Mucosa of descending colon (tissue), 3 donors: ENCODE data around the gene WDR37. TPM values are rescaled to one million over a fixed set of nuclear protein-coding genes. Genes with fewer than 3 reads are reported as not detected.

Experiments
- ATAC-seq: fragments of 200-7000 bp; cut with Tn5 transposase; one replicate; pipeline ENCODE4 v1.9.1; 2020; ENCODE audit warnings: mild to moderate bottlenecking, moderate library complexity
- DNase-seq, 3 donors: peaks; one replicate each; pipeline ENCODE4 v3.0.0-alpha.2; 2020
- H3K36me3 ChIP-seq: fragments of 200-600 bp; one replicate; pipeline ENCODE4 v1.8.0; 2021; ENCODE audit warnings: low read depth, mild to moderate bottlenecking
- H3K4me1 ChIP-seq: fragments of 200-600 bp; one replicate; pipeline ENCODE4 v1.8.0; 2021; ENCODE audit warnings: low read depth, mild to moderate bottlenecking
- H3K4me3 ChIP-seq: fragments of 200-600 bp; one replicate; pipeline ENCODE4 v1.8.0; 2021; ENCODE audit warnings: mild to moderate bottlenecking
- H3K9me3 ChIP-seq: fragments of 200-600 bp; one replicate; pipeline ENCODE4 v1.8.0; 2021; ENCODE audit warnings: mild to moderate bottlenecking
- intact Hi-C, 2 donors: fragments of 100-400 bp; cut with DNase I in 1 of 2; cut with micrococcal nuclease in 1 of 2; formaldehyde crosslinking; loops; one replicate each; pipeline versions ENCODE4 v1.11.0 to v1.11.1; 2022; cut with DNase I, micrococcal nuclease
- total RNA-seq, 3 donors: library from RNA; stranded (reverse); fragmentation: NEBNext Ultra II Directional in 2 of 3; extraction: Animal tissue kit (Norgen Biotek cat#: 25700) in 2 of 3; gene quantifications; one replicate each; pipeline versions ENCODE4 v1.2.1 to v1.2.4, GENCODE V29; 2021 to 2023
- TF ChIP-seq, protein P1 (sequence below): fragments of 200-600 bp; IDR thresholded peaks from one replicate; pipeline ENCODE4 v1.8.0; 2022; ENCODE audit warnings: antibody characterized with exemption, mild to moderate bottlenecking
- donor health status: DM: no; HTN: no; CAD: no; lungs with moderate emphysema.
- donor health status: DM: no; HTN: no; CAD: no.
- donor health status: DM: no; HTN: yes; CAD: no.

Gene WDR37
- total RNA-seq, 3 donors from 2014 or later = 18.3 to 24.1 (median 20.8) TPM

DNA sequence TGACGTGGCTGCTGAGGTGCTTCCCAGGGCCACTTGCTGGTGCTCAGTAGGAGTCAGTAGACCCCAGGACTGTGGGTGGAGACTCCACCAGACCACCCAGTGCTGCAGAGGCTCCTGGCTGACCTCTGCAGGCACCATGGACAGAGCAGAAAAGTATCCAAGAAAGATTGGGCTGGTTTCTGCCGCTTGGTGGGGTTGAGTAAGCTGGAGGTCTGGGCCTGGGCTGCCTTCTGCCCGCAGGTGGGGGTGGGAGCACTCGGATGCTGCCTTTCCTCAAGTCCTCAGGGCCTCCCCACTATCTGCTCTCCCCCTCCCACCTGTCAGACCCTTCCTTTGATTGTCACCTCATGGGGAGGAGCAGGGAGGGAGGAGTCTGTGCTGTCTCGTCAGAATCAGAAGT lies 91.6 kb downstream of the WDR37 start:
- H3K9me3 ChIP-seq = peaks cover 13% of the 10 kb centered on the region
- no peaks in the 10 kb centered on the region for H3K36me3 ChIP-seq
- no peak overlapping the region for H3K4me3 ChIP-seq
- DNase-seq (no peak), ATAC-seq (no peak)
- intact Hi-C loops = no loop called here
- H3K4me1 ChIP-seq = no peaks in the 10 kb centered on the region
- TF ChIP-seq, protein P1, sequence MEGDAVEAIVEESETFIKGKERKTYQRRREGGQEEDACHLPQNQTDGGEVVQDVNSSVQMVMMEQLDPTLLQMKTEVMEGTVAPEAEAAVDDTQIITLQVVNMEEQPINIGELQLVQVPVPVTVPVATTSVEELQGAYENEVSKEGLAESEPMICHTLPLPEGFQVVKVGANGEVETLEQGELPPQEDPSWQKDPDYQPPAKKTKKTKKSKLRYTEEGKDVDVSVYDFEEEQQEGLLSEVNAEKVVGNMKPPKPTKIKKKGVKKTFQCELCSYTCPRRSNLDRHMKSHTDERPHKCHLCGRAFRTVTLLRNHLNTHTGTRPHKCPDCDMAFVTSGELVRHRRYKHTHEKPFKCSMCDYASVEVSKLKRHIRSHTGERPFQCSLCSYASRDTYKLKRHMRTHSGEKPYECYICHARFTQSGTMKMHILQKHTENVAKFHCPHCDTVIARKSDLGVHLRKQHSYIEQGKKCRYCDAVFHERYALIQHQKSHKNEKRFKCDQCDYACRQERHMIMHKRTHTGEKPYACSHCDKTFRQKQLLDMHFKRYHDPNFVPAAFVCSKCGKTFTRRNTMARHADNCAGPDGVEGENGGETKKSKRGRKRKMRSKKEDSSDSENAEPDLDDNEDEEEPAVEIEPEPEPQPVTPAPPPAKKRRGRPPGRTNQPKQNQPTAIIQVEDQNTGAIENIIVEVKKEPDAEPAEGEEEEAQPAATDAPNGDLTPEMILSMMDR = no peak

GRCh38 chr10:1148855-1149605 lies 92.8 kb downstream of the WDR37 start:
- intact Hi-C loops = no loop called here
- no peaks in the 10 kb centered on the region for H3K36me3 ChIP-seq
- ATAC-seq (no peak), DNase-seq (no peak)
- H3K4me1 ChIP-seq = no peaks in the 10 kb centered on the region
- TF ChIP-seq, protein P1 = no peak
- peaks cover 13% of the 10 kb centered on the region for H3K9me3 ChIP-seq
- H3K4me3 ChIP-seq = no peak overlapping the region

- ATAC-seq = peak; percentile 92
- peak in 1 of 3 donors; percentile 36 for DNase-seq
- H3K9me3 ChIP-seq = peaks cover 13% of the 10 kb centered on the region
- H3K4me1 ChIP-seq = no peaks in the 10 kb centered on the region
- no peaks in the 10 kb centered on the region for H3K36me3 ChIP-seq
- intact Hi-C loops = no loop called here
- no peak overlapping the region for H3K4me3 ChIP-seq
- TF ChIP-seq, protein P1 = no peak
These were observed 93.8 kb downstream of the WDR37 start for GRCh38 chr10:1149793-1150637.

DNA sequence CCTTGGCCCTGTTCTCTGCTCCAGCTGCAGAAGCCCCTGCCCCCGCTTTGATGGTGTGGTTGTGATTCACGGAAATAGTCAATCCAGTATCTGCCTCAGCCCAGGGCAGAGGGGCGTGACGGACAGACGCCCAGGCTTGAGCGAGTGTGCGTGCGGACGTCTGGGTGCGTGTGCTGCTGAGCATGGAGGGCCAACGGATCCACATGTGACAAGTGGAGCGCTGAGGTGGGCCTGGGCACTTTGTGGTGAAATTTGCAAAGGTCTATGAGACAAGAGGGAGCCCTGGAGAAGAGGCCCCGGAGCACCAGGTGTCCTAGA lies 94.4 kb downstream of the WDR37 start:
- H3K4me1 ChIP-seq = no peaks in the 10 kb centered on the region
- intact Hi-C loops = no loop called here
- H3K36me3 ChIP-seq = no peaks in the 10 kb centered on the region
- ATAC-seq (no peak), DNase-seq (no peak)
- TF ChIP-seq, protein P1 = no peak
- no peak overlapping the region for H3K4me3 ChIP-seq
- H3K9me3 ChIP-seq = peaks cover 11% of the 10 kb centered on the region

GRCh38 chr10:1151076-1152033 lies 95.2 kb downstream of the WDR37 start:
- no peaks in the 10 kb centered on the region for H3K4me1 ChIP-seq
- TF ChIP-seq, protein P1 = no peak
- DNase-seq (no peak), ATAC-seq (no peak)
- no peaks in the 10 kb centered on the region for H3K36me3 ChIP-seq
- H3K4me3 ChIP-seq = no peak overlapping the region
- intact Hi-C loops = no loop called here
- H3K9me3 ChIP-seq = peaks cover 3% of the 10 kb centered on the region
